ENCODE measurements around the gene SMARCD2. TPM values are rescaled to one million over a fixed set of nuclear protein-coding genes. Genes with fewer than 3 reads are reported as not detected.
"Not testable (repeated sequence)": the region's sequence is repeated elsewhere in the genome, so short reads cannot be mapped to it uniquely, and the experiment has no call there.

The SMARCD2 gene
- total RNA-seq, 2 donors from 2014 or later = 102 to 136 TPM

DNA sequence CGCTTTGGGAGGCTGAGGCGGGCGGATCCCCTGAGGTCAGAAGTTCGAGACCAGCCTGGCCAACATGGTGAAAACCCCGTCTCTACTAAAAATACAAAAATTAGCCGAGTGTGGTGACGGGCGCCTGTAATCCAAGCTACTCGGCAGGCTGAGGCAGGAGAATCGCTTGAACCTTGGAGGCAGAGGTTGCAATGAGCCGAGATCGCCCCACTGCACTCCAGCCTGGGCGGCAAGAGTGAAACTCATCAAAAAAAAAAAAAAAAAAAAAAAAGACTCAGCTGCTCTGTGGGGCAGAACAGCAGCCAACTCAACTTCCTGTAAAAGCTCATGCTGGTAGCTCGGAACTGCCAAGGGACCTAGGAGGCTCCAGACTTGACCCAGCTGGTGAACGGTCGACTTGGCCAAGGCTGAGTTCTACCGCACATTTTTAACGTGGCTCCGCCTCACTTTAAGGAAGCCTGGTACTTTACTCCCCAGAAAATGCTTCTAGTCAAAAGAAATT, 953 bp upstream of the SMARCD2 start:
- not testable (repeated sequence) for H3K9me3 Mint-ChIP-seq; DNase-seq (ENCODE audit: low spot score); H3K27me3 Mint-ChIP-seq; H3K36me3 Mint-ChIP-seq
- peak overlapping the region; percentile 87 to 96 for H3K27ac Mint-ChIP-seq
- peak overlapping the region; percentile 96 for H3K4me3 Mint-ChIP-seq
- H3K4me1 Mint-ChIP-seq (ENCODE audit: low read depth in 2 of 2) = peaks cover 32 to 33% of the 10 kb centered on the region in 2 donors
- peak; percentile 37 to 49 for ATAC-seq

DNA sequence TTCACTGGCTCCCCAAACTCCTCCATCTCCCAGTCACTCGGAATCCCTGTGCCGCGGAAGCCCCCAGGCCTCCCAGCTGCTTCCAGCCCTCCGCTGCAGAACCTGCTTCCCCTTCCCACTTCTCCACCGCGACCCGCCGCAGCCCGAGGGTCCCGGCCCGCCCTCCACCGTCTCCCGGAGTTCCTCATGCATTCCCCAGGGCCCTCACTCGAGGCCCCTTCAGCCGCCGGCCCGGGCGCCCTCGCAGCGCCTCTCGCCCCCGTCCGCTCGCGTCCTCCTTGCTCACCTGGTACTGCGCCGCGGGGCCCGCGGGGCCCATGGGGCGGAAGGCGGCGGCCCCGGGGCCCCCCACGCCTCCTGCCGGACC, 329 bp downstream of the SMARCD2 start:
- Mint-ChIP-seq H3K27ac (peak overlapping the region; percentile 81 to 87), H3K27me3 (no peaks in the 10 kb centered on the region), H3K9me3 (no peaks in the 10 kb centered on the region), H3K36me3 (no peaks in the 10 kb centered on the region), H3K4me1 (ENCODE audit: low read depth in 2 of 2) (peaks cover 25 to 29% of the 10 kb centered on the region in 2 donors), H3K4me3 (peak overlapping the region; percentile 96)
- DNase-seq (ENCODE audit: low spot score) (peak; percentile 62), ATAC-seq (peak in 1 of 2 donors; percentile 45)

DNA sequence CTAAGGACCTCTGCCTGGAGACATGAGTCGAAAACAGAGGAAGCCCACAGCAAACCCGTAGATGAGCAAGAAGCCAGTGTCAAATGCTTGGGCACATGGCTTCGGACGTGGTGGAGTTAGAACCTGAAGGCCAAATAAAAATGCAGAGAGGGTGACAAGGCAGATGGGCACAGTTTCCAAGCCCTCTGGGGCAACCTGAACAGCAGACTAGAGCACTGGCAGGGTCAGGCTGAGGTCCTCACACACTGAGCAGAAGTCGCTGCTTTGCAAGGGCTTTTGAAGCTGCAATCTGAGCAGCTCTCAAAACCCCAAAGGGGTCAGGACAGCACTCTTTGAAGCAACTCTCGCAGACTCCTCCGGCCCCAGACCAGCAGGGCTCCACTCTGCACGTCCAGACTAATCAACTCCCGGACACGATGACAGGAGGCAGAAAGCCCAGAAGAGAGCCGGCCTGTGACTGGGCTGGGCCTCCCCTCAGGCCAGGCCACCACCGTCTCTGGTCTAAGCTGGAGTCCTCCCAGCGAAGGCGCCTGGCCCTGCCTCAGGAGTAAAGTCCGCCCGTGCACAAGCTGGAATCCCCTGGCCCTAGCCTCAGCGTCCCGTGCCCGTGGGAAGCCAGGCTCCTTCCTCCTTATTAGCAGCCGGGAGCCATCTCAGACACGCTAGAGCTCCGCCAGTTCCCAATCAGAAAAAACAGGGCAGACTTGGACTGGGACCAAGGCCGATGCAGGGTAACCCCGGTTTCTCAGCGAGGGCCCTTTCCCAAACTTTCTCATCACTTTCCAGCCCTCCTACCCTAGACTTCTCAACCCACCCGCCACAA, 924 bp downstream of the SMARCD2 start:
- Mint-ChIP-seq H3K27me3 (no peaks in the 10 kb centered on the region), H3K4me3 (peak overlapping the region; percentile 96), H3K4me1 (ENCODE audit: low read depth in 2 of 2) (peaks cover 25 to 35% of the 10 kb centered on the region in 2 donors), H3K36me3 (no peaks in the 10 kb centered on the region), H3K9me3 (no peaks in the 10 kb centered on the region), H3K27ac (peak overlapping the region; percentile 81 to 87)
- no peak for ATAC-seq
- DNase-seq (ENCODE audit: low spot score) = no peak

DNA sequence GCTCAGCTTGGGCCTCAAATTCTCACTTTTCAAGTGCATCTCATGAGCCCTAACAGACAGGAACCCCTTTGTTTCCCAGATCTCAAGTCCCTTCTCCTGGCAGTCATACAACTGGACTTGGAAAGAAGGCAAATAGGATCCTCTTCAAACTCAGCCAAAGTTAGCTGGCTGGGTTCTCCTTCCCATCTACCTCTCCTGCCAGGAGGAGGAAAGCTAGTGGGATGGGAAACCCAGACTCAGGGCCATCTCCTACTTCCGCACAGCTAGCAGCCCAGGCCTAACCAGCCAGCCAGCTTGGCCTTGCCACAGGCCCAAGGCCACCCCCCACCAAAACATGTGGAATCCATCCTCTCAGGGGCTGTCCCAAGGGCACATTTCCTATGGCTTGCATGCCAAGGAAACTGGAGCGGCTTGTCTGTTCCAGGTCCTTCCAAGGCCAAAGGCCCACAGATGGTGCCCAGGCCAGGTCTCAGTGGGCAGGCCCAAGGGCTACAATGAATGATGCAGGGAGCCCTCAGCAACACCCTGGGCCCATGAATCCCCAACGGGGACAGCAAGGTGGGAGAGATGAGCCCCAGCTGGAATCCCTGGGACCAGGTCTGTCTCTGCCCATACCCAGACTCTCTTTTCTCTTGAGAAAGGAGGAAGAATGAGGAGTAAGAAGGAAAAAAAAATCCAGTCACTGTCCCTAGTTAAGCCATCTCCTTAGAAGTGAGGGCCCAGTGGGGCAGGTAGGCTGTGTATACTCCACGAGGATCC, 1.7 kb downstream of the SMARCD2 start:
- H3K4me3 Mint-ChIP-seq = peak overlapping the region; percentile 96
- H3K36me3 Mint-ChIP-seq = peaks cover 2% of the 10 kb centered on the region
- H3K27ac Mint-ChIP-seq = peak overlapping the region; percentile 81 to 87
- H3K4me1 Mint-ChIP-seq (ENCODE audit: low read depth in 2 of 2) = peaks cover 25 to 35% of the 10 kb centered on the region in 2 donors
- no peaks in the 10 kb centered on the region for H3K9me3 Mint-ChIP-seq
- ATAC-seq (no peak), DNase-seq (ENCODE audit: low spot score) (no peak)
- no peaks in the 10 kb centered on the region for H3K27me3 Mint-ChIP-seq

DNA sequence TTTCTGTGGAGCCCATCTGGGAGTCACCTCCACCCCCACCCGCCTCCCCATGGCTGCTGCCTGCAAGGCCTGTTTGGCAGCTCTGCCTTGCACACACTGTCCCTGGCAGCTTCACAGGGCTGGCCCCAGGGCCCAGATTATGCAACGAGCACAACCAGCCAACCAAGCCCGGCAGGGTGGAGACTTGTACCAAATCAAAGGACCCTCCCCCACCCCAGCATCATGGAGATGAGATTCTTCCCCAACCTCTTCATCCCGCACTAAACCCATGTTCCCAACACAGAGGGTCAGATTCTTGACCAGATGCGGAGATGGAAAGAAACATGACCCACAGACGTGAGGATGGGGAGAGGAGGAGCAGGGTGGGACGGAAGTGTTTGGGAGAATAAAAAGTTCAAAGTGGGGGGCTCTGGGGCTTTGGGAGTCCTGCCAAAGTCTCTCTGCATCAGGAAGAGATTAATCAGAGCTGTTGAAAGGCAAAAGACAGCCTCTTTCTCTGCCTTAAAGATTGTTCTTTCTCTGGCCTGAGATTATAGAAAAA, 3.8 kb downstream of the SMARCD2 start:
- Mint-ChIP-seq H3K9me3 (no peaks in the 10 kb centered on the region), H3K4me3 (no peak overlapping the region), H3K27ac (no peak overlapping the region), H3K4me1 (ENCODE audit: low read depth in 2 of 2) (peaks cover 24 to 41% of the 10 kb centered on the region in 2 donors), H3K27me3 (no peaks in the 10 kb centered on the region), H3K36me3 (peaks cover 11% of the 10 kb centered on the region)
- ATAC-seq = no peak
- no peak for DNase-seq (ENCODE audit: low spot score)

DNA sequence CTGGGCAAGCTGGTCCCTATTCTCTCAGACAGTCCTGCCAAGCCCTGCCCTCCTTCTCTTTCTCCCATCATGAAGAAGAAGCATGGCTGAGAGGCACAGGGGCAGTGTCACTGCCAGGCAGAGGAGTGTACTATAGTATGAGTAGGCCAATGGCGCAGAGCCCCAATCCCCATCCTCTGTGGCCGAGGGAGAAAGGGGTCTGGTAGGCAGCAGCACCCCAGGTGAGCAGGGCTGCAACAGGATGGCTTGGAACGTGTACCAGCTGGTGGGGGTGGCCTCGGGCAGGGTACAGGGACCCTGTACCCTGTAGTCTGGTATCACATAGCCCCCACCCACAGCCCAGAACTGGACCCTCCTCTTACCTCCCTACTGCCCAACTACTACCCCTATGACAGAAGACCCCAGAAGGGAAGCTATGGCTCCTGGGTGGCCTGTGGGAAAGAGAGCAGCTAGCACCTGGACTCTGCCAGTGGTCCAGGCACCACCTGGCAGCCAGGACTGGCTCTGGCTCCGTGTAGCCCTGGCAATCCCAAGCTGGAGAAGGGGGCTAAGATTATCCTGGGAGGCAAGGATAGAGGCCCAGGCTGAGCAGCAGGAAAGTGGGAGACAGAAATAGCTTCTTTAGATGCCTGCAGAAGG, 4.4 kb downstream of the SMARCD2 start:
- no peak overlapping the region for H3K4me3 Mint-ChIP-seq
- H3K27ac Mint-ChIP-seq = no peak overlapping the region
- no peak for ATAC-seq
- H3K4me1 Mint-ChIP-seq (ENCODE audit: low read depth in 2 of 2) = peaks cover 24 to 39% of the 10 kb centered on the region in 2 donors
- H3K9me3 Mint-ChIP-seq = no peaks in the 10 kb centered on the region
- no peak for DNase-seq (ENCODE audit: low spot score)
- no peaks in the 10 kb centered on the region for H3K27me3 Mint-ChIP-seq
- peaks cover 13% of the 10 kb centered on the region for H3K36me3 Mint-ChIP-seq

DNA sequence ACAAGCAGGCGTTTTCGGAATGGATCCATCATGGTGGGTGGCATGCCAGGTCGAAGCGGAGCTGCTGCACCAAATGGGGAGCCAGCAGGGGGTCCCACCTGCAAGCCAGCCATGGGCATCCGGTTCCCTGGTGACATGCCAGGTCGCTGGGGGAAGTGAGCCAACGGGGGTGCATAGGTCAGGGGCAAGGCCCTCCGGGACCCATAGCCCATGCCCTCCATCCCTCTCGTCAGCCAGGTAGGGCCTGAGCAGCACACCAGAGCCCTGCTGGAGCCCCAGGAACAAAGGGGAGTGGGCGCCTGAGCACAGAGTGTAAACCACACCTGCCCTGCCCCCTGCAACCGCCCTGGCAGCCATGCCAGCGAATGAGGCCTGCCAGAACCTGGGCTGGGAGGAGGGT, 5.0 kb downstream of the SMARCD2 start:
- no peaks in the 10 kb centered on the region for H3K9me3 Mint-ChIP-seq
- H3K4me3 Mint-ChIP-seq = no peak overlapping the region
- no peak for DNase-seq (ENCODE audit: low spot score)
- H3K4me1 Mint-ChIP-seq (ENCODE audit: low read depth in 2 of 2) = peaks cover 24 to 39% of the 10 kb centered on the region in 2 donors
- H3K36me3 Mint-ChIP-seq = peaks cover 13% of the 10 kb centered on the region
- no peak overlapping the region for H3K27ac Mint-ChIP-seq
- no peak for ATAC-seq
- no peaks in the 10 kb centered on the region for H3K27me3 Mint-ChIP-seq

DNA sequence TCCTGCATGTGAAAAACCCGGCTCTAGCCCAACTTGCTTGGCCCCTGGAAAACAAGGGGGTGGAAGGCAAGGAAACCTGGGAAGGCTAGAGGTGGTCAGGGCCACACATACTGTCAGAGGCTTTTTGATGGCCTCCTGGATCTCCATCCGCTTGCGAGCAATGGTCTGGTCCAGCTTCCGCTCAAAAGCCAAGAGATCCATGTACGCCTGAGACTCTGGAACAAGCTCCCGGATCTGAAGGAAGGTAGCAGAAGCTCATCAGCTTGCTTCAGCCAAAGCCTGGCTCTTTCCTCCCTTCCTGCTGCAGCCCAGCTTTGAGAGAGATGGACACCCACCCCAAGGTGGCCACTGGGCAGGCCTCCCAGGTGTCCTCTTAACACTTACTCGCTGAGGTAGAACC, 5.7 kb downstream of the SMARCD2 start:
- Mint-ChIP-seq H3K9me3 (no peaks in the 10 kb centered on the region), H3K27me3 (no peaks in the 10 kb centered on the region), H3K36me3 (peaks cover 13% of the 10 kb centered on the region), H3K4me1 (ENCODE audit: low read depth in 2 of 2) (peaks cover 22 to 37% of the 10 kb centered on the region in 2 donors), H3K27ac (no peak overlapping the region), H3K4me3 (no peak overlapping the region)
- no peak for DNase-seq (ENCODE audit: low spot score)
- no peak for ATAC-seq

DNA sequence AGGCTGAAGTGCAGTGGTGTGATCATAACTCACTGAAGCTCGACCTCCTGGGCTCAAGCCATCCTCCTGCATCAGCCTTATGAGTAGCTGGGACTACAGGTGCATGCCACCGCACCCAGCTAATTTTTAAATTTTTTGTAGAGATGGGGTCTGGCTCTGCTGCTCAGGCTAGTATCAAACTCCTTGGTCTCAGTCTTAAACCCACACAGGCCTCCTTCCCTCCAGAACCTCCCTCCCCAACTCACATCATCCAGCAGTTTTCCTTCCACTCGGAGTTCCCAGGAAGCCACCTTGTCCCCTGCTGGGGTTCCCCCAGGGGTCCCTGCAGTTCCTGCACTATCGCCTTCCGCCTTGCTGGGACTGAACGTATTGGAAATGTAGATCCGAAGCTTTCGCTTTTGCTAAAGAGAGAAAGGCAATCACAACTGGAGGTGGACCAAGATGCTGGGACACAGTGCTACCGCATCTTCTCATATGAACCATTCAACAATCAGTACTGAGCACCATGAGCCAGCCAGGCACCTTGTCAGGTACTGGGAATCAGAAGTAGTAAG, 7.2 kb downstream of the SMARCD2 start:
- peaks cover 13% of the 10 kb centered on the region for H3K36me3 Mint-ChIP-seq
- no peak for ATAC-seq

DNA sequence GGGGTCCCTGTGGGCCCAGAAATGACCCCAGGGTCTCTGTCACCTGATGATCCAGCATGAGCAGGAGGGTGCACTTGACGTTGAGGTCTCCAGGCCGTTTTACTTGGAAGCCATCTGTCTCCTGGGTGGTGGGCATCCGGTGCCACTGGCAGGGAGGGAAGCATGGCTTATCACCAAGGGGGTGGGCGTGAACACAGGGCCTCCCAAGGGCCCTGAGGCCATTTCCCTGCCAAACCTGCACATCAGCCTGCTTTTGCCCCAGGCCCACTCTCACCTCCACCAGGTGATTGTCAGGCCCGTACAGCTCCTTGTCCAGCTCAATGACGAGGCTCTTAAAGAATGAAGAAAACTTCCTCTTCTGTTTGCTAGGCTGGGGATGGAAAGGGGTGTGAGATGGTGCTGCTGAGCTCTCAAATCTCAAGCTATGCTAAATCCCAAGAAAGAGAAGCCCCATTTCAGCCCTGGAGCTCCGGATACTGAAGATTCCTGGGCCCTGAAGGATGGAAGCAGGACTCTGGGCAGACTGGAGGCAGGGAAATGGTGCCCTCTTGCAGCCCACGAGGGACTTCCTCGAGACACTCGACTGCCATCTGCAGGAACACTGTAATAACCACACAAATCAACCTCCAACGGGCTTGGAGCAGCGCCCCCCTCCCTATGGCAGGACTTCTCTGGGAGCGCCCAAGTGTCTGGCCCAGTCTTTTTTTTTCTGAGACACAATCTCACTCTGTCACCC, 7.9 kb downstream of the SMARCD2 start:
- peak; percentile 72 to 74 for ATAC-seq
- Mint-ChIP-seq H3K27ac (peak overlapping the region; percentile 21 to 64), H3K27me3 (no peaks in the 10 kb centered on the region), H3K4me1 (ENCODE audit: low read depth in 2 of 2) (peaks cover 11 to 38% of the 10 kb centered on the region in 2 donors), H3K9me3 (no peaks in the 10 kb centered on the region), H3K4me3 (no peak overlapping the region), H3K36me3 (peaks cover 20% of the 10 kb centered on the region)
- DNase-seq (ENCODE audit: low spot score) = peak; percentile 63

More for the DNA sequence above, 7.2 kb downstream of the SMARCD2 start:
- no peaks in the 10 kb centered on the region for H3K9me3 Mint-ChIP-seq
- H3K27me3 Mint-ChIP-seq = no peaks in the 10 kb centered on the region
- H3K4me1 Mint-ChIP-seq (ENCODE audit: low read depth in 2 of 2) = peaks cover 6 to 32% of the 10 kb centered on the region in 2 donors
- peak overlapping the region; percentile 21 to 64 for H3K27ac Mint-ChIP-seq
- DNase-seq (ENCODE audit: low spot score) = no peak
- H3K4me3 Mint-ChIP-seq = no peak overlapping the region

DNA sequence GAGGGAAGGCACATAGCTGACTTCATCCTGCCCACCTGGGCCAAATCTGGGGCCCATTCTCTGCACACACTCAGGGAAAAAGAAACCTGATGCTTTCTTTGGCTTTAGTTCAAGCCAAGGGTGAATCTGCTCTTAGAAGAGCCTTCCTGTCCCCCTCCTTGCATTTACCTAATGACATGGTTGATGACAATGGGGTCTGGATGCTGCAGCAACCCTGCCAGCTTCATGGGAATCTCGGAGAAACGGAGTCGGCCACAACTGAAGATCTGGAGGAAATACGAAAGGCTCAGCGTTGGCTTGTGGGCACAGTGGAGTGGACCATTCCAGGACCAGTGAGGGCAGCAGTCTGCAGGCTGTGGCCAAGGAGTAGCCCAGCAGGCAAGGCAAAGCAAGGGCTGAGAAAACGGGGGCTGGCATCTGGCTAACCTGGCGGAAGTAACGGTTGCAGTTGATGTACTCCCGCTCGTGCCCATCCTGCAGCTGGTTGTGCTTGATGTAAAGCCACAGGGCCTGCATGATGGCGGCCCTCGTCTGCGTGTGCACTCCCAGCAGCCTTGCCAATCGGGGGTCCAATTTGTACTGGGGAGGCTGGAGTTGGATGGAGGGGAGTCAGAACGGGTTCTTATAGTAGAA, 8.6 kb downstream of the SMARCD2 start:
- Mint-ChIP-seq H3K27ac (peak overlapping the region in 1 of 2 donors; percentile 54), H3K4me1 (ENCODE audit: low read depth in 2 of 2) (peaks cover 19 to 45% of the 10 kb centered on the region in 2 donors), H3K4me3 (no peak overlapping the region), H3K27me3 (no peaks in the 10 kb centered on the region), H3K9me3 (no peaks in the 10 kb centered on the region), H3K36me3 (peaks cover 22% of the 10 kb centered on the region)
- DNase-seq (ENCODE audit: low spot score) (no peak), ATAC-seq (no peak)

DNA sequence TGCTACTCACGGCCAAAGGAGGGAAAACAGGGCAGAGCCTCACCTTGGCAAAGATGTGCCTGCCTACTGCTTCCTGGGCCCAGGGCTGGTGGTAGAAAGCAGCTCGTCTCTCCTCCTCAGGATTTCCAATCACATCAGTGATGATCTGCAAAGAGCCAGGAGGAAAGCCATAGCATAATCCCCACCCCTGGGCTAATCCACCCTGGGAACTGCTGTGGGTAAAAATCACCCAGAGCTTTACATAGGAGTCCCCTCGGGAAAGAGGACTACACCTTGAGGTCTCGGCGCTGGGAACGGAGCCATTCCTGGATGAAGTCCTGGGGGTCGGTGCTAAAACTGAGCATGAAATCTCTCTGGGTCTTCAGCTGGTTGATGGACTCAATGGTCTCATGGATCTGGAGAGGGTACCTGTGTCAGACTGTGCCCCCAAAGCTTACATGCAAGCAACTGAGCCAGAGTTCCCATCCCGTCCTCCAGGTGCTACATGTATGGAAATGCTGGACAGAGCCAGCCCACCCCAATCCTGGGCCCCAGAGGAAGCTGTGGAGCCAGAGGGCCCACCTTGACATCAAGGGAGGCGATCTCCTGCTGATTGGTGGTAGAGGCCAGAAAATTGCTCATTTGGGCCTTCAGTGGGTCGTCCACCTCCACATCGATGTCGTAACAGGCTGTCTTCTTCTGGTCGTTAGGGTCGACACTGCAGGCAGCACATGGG, 9.3 kb downstream of the SMARCD2 start:
- H3K9me3 Mint-ChIP-seq = no peaks in the 10 kb centered on the region
- peak overlapping the region in 1 of 2 donors; percentile 54 for H3K27ac Mint-ChIP-seq
- H3K36me3 Mint-ChIP-seq = peaks cover 22% of the 10 kb centered on the region
- no peak overlapping the region for H3K4me3 Mint-ChIP-seq
- DNase-seq (ENCODE audit: low spot score) (no peak), ATAC-seq (no peak)
- H3K4me1 Mint-ChIP-seq (ENCODE audit: low read depth in 2 of 2) = peaks cover 25 to 49% of the 10 kb centered on the region in 2 donors
- no peaks in the 10 kb centered on the region for H3K27me3 Mint-ChIP-seq
